SH-SY5Y (cell line): ENCODE results near the gene PLCG1.

Experiments used
- GATA2 ChIP-seq: IDR thresholded peaks from 2 replicates; pipeline ENCODE4 v1.6.1; 2011; ENCODE audit warnings: mild to moderate bottlenecking, low read depth, low read length
- GATA3 ChIP-seq: IDR thresholded peaks from 2 replicates; pipeline ENCODE4 v1.6.1; 2011; ENCODE audit warnings: low read depth, mild to moderate bottlenecking, low read length, moderate library complexity

PLCG1 gene

GRCh38 chr20:41148942-41149341, 11.6 kb downstream of the PLCG1 start:
- TF ChIP-seq GATA3 (no peak), GATA2 (no peak)

- TF ChIP-seq GATA2 (peak; percentile 48), GATA3 (no peak)
Measured at GRCh38 chr20:41150664-41151063, 13.3 kb downstream of the PLCG1 start.

GRCh38 chr20:41151134-41151869, 14.0 kb downstream of the PLCG1 start:
- no peak for TF ChIP-seq GATA2
- TF ChIP-seq GATA3 = no peak

- TF ChIP-seq GATA2 (no peak), GATA3 (no peak)
Measured at GRCh38 chr20:41152108-41152757, 14.9 kb downstream of the PLCG1 start.

GRCh38 chr20:41154436-41155176, 17.3 kb downstream of the PLCG1 start:
- TF ChIP-seq GATA3 (no peak), GATA2 (no peak)

- TF ChIP-seq GATA3 (no peak), GATA2 (no peak)
Measured at GRCh38 chr20:41155261-41155660, 17.9 kb downstream of the PLCG1 start.

GRCh38 chr20:41158082-41158625, 20.8 kb downstream of the PLCG1 start:
- TF ChIP-seq GATA2 (no peak), GATA3 (no peak)

GRCh38 chr20:41159547-41159946, 22.2 kb downstream of the PLCG1 start:
- TF ChIP-seq GATA3 (no peak), GATA2 (no peak)

- no peak for TF ChIP-seq GATA2
- no peak for TF ChIP-seq GATA3
Measured at GRCh38 chr20:41160686-41161085, 23.3 kb downstream of the PLCG1 start.

- TF ChIP-seq GATA2 (no peak), GATA3 (no peak)
Measured at GRCh38 chr20:41161886-41162285, 24.5 kb downstream of the PLCG1 start.

- TF ChIP-seq GATA2 = no peak
Measured at GRCh38 chr20:41162396-41162795, 25.1 kb downstream of the PLCG1 start.

GRCh38 chr20:41163821-41164220, 26.5 kb downstream of the PLCG1 start:
- no peak for TF ChIP-seq GATA2
- TF ChIP-seq GATA3 = no peak

GRCh38 chr20:41165001-41165882, 27.9 kb downstream of the PLCG1 start:
- no peak for TF ChIP-seq GATA3
- no peak for TF ChIP-seq GATA2
